ENCODE results near the gene CCND1. TPM values are rescaled to one million over a fixed set of nuclear protein-coding genes. Genes with fewer than 3 reads are reported as not detected.

CCND1 gene
- total RNA-seq, 1 experiment from 2014 or later: 372 TPM

- Histone ChIP-seq H3K27me3 (ENCODE audit: insufficient read depth, low read length) (no peaks in the 10 kb centered on the region), H3T11ph (ENCODE audit: low read length) (no peak overlapping the region), H3K9me3 (ENCODE audit: control insufficient read depth, low read depth, low read length) (no peaks in the 10 kb centered on the region), H2BK5ac (ENCODE audit: insufficient read length, low read length) (no peak overlapping the region), H3K79me1 (ENCODE audit: insufficient read depth, low read depth, low read length, poor library complexity, severe bottlenecking) (no peaks in the 10 kb centered on the region), H3K14ac (ENCODE audit: insufficient read depth, low read length) (no peak overlapping the region), H2AK5ac (ENCODE audit: insufficient read length, low read length) (no peak overlapping the region), H4K91ac (ENCODE audit: insufficient read length, low read depth, low read length) (no peak overlapping the region), H2BK15ac (ENCODE audit: low read depth, low read length) (no peak overlapping the region), H3K4me1 (ENCODE audit: insufficient read depth, low read length) (no peaks in the 10 kb centered on the region), H4K8ac (replicated peaks; ENCODE audit: insufficient read length, low read depth, low read length) (no peak overlapping the region), H3K27ac (ENCODE audit: insufficient read length, low read depth, low read length) (no peak overlapping the region), H4K5ac (ENCODE audit: insufficient read length, low read depth, low read length) (no peak overlapping the region), H2BK20ac (ENCODE audit: low read depth, low read length, poor library complexity, severe bottlenecking) (no peak overlapping the region), H3K23me2 (ENCODE audit: insufficient read length, low read depth, low read length, poor library complexity, severe bottlenecking) (no peaks in the 10 kb centered on the region), H3K18ac (ENCODE audit: insufficient read length, low read depth, low read length) (no peak overlapping the region), H4K20me1 (ENCODE audit: control insufficient read depth, insufficient read depth, insufficient read length) (no peaks in the 10 kb centered on the region), H3K56ac (ENCODE audit: insufficient read length, low read depth, low read length) (no peak overlapping the region), H3K4ac (ENCODE audit: low read depth, low read length) (no peak overlapping the region), H3K23ac (ENCODE audit: insufficient read length, low read depth, low read length) (no peak overlapping the region), H2BK120ac (ENCODE audit: low read depth, low read length, poor library complexity, severe bottlenecking) (no peak overlapping the region), H3K79me2 (ENCODE audit: insufficient read depth, low read length) (no peaks in the 10 kb centered on the region), H3K4me2 (ENCODE audit: insufficient read depth, insufficient read length, low read length) (no peak overlapping the region), H2BK12ac (ENCODE audit: insufficient read length, low read depth, low read length) (no peak overlapping the region), H3K9ac (ENCODE audit: extremely low read depth, insufficient read length, low read length) (no peak overlapping the region), H2AFZ (ENCODE audit: low read length) (no peak overlapping the region)
- TF ChIP-seq CTCF (conservative IDR thresholded peaks at IDR 0.05): no peak
- Mint-ChIP-seq H3K4me3 (no peak overlapping the region), H3K27ac (no peak overlapping the region), H3K9me3 (peaks cover 8 to 12% of the 10 kb centered on the region in 2 experiments), H3K27me3 (ENCODE audit: low read depth) (peaks cover 6% of the 10 kb centered on the region), H3K36me3 (ENCODE audit: insufficient read depth in 1 of 3, low read depth in 3 of 3) (peaks cover 6 to 10% (median 7%) of the 10 kb centered on the region in 3 experiments; a peak in 4 of 7 replicates), H3K4me1 (no peaks in the 10 kb centered on the region)
- no CpG with 5 or more reads among the region's 1 CpG for WGBS (ENCODE audit: extremely low coverage, insufficient read length, low lambda C conversion rate)
- DNase-seq: no peak
Measured at GRCh38 chr11:69624293-69624692, 16.7 kb upstream of the CCND1 start.
